ENCODE results near the gene ANO3.

ANO3 gene

GRCh38 chr11:26558190-26558589, 226.3 kb downstream of the ANO3 start:
- in situ Hi-C loops (cut with MboI; ENCODE audit: low sequenced_read_pairs, unreplicated experiment), result no loop called here
- no peak for DNase-seq (ENCODE audit: low spot score)
- TF ChIP-seq CTCF (IDR thresholded peaks at IDR 0.05; ENCODE audit: borderline replicate concordance, control extremely low read depth, extremely low read depth, insufficient read depth, missing control alignments), result no peak

- in situ Hi-C loops (cut with MboI; ENCODE audit: low sequenced_read_pairs, unreplicated experiment), result no loop called here
Observed at GRCh38 chr11:26569646-26570045, 237.7 kb downstream of the ANO3 start.

GRCh38 chr11:26571861-26572654, 240.1 kb downstream of the ANO3 start, which contains the start of gene MUC15:
Gene MUC15 (minus strand): TSS chr11:26572263. CDS start chr11:26567094, 5,169 bp downstream.
- no peak for DNase-seq (ENCODE audit: low spot score)
- no peak for TF ChIP-seq CTCF (IDR thresholded peaks at IDR 0.05; ENCODE audit: borderline replicate concordance, control extremely low read depth, extremely low read depth, insufficient read depth, missing control alignments)
- in situ Hi-C loops (cut with MboI; ENCODE audit: low sequenced_read_pairs, unreplicated experiment), result no loop called here

More at GRCh38 chr11:26569646-26570045, 237.7 kb downstream of the ANO3 start:
- TF ChIP-seq CTCF (IDR thresholded peaks at IDR 0.05; ENCODE audit: borderline replicate concordance, control extremely low read depth, extremely low read depth, insufficient read depth, missing control alignments), result no peak
- DNase-seq (ENCODE audit: low spot score), result no peak

- no peak for TF ChIP-seq CTCF (IDR thresholded peaks at IDR 0.05; ENCODE audit: borderline replicate concordance, control extremely low read depth, extremely low read depth, insufficient read depth, missing control alignments)
- in situ Hi-C loops (cut with MboI; ENCODE audit: low sequenced_read_pairs, unreplicated experiment), result no loop called here
- no peak for DNase-seq (ENCODE audit: low spot score)
Observed at GRCh38 chr11:26572770-26573402, 241.0 kb downstream of the ANO3 start.

- no peak for DNase-seq (ENCODE audit: low spot score)
- no peak for TF ChIP-seq CTCF (IDR thresholded peaks at IDR 0.05; ENCODE audit: borderline replicate concordance, control extremely low read depth, extremely low read depth, insufficient read depth, missing control alignments)
- in situ Hi-C loops (cut with MboI; ENCODE audit: low sequenced_read_pairs, unreplicated experiment), result no loop called here
Observed at GRCh38 chr11:26573896-26574295, 242.0 kb downstream of the ANO3 start.

- no peak for TF ChIP-seq CTCF (IDR thresholded peaks at IDR 0.05; ENCODE audit: borderline replicate concordance, control extremely low read depth, extremely low read depth, insufficient read depth, missing control alignments)
- in situ Hi-C loops (cut with MboI; ENCODE audit: low sequenced_read_pairs, unreplicated experiment), result no loop called here
- no peak for DNase-seq (ENCODE audit: low spot score)
Observed at GRCh38 chr11:26575946-26576345, 244.0 kb downstream of the ANO3 start.

All from GM13976 (cell line).